ENCODE data around the gene STC2. TPM values are rescaled to one million over a fixed set of nuclear protein-coding genes. Genes with fewer than 3 reads are reported as not detected.

STC2 gene
- total RNA-seq, 2 donors from 2014 or later = 9.9 to 35.0 TPM

GRCh38 chr5:173281910-173282309 is 46.3 kb downstream of the STC2 start:
- TF ChIP-seq, protein P1, sequence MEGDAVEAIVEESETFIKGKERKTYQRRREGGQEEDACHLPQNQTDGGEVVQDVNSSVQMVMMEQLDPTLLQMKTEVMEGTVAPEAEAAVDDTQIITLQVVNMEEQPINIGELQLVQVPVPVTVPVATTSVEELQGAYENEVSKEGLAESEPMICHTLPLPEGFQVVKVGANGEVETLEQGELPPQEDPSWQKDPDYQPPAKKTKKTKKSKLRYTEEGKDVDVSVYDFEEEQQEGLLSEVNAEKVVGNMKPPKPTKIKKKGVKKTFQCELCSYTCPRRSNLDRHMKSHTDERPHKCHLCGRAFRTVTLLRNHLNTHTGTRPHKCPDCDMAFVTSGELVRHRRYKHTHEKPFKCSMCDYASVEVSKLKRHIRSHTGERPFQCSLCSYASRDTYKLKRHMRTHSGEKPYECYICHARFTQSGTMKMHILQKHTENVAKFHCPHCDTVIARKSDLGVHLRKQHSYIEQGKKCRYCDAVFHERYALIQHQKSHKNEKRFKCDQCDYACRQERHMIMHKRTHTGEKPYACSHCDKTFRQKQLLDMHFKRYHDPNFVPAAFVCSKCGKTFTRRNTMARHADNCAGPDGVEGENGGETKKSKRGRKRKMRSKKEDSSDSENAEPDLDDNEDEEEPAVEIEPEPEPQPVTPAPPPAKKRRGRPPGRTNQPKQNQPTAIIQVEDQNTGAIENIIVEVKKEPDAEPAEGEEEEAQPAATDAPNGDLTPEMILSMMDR (IDR thresholded peaks at IDR 0.05) = no peak
- no peak for TF ChIP-seq POLR2A (IDR thresholded peaks at IDR 0.05)
- H3K4me1 ChIP-seq = peaks cover 10% of the 10 kb centered on the region
- no peak for ATAC-seq
- no peak overlapping the region for H3K4me3 ChIP-seq
- DNase-seq = no peak
- 14 to 18% methylated on average over 6 of the region's 6 CpGs for WGBS, 2 donors
- H3K9me3 ChIP-seq = no peaks in the 10 kb centered on the region
- H3K27me3 ChIP-seq = no peaks in the 10 kb centered on the region
- H3K36me3 ChIP-seq (replicated peaks in 1 of 2; ENCODE audit: insufficient read depth in 1 of 2, low read depth in 2 of 2) = no peaks in the 10 kb centered on the region
- intact Hi-C loops (cut with DNase I) = no loop called here
- no peak overlapping the region for H3K27ac ChIP-seq

DNA sequence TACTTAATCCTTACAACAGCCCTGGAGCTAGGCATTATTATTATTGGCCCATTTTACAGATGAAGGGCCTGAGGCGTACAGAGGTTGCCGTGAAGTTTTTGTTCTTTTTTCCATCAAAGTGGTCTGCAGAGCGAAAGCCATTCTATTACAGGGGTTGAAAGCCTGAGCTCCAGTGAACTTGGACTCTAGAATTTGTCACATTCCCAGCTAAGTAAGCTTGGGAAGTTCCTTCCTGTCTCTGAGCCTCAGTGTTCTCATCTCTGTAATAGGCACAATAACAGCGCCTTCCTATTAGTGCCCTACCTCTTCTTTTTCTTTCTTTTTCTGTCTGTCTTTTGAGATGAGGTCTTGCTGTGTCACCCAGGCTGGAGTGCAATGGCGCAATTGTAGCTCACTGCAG is 49.0 kb downstream of the STC2 start:
- DNase-seq (no peak), ATAC-seq (no peak)
- H3K36me3 ChIP-seq (replicated peaks in 1 of 2; ENCODE audit: insufficient read depth in 1 of 2, low read depth in 2 of 2) = no peaks in the 10 kb centered on the region
- H3K9me3 ChIP-seq = no peaks in the 10 kb centered on the region
- 88 to 91% methylated on average over 5 of the region's 5 CpGs for WGBS, 2 donors
- no peak for TF ChIP-seq POLR2A (IDR thresholded peaks at IDR 0.05)
- TF ChIP-seq, protein P1 (IDR thresholded peaks at IDR 0.05) = no peak
- H3K27me3 ChIP-seq = no peaks in the 10 kb centered on the region
- intact Hi-C loops (cut with DNase I) = no loop called here
- no peak overlapping the region for H3K4me3 ChIP-seq
- no peak overlapping the region for H3K27ac ChIP-seq
- peaks cover 10% of the 10 kb centered on the region for H3K4me1 ChIP-seq

DNA sequence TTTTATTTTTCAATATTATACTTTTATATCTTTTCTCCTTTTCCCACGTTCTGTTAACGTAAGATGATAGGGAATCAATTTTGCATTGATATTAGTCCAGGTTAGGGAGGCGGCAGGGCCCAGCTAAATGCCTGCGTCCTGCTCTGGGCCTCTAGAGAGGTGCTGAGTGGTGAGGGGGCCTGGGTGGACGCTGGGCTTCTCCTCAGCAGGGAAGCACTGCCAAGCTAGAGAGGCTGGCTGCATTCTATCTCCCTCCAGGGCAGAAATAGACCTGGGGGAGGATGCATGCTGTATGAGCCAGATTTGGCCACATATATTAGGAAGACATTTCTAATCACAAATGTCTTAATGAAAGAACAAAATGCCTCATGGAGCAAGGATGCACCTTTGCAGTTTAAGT is 49.6 kb downstream of the STC2 start:
- no peak for TF ChIP-seq POLR2A (IDR thresholded peaks at IDR 0.05)
- TF ChIP-seq, protein P1 (IDR thresholded peaks at IDR 0.05) = no peak
- H3K4me3 ChIP-seq = no peak overlapping the region
- intact Hi-C loops (cut with DNase I) = no loop called here
- H3K36me3 ChIP-seq (replicated peaks in 1 of 2; ENCODE audit: insufficient read depth in 1 of 2, low read depth in 2 of 2) = no peaks in the 10 kb centered on the region
- no peaks in the 10 kb centered on the region for H3K9me3 ChIP-seq
- DNase-seq (no peak), ATAC-seq (no peak)
- WGBS, 2 donors = 65 to 74% methylated on average over 5 of the region's 5 CpGs
- H3K4me1 ChIP-seq = peaks cover 4% of the 10 kb centered on the region
- no peak overlapping the region for H3K27ac ChIP-seq
- H3K27me3 ChIP-seq = no peaks in the 10 kb centered on the region

DNA sequence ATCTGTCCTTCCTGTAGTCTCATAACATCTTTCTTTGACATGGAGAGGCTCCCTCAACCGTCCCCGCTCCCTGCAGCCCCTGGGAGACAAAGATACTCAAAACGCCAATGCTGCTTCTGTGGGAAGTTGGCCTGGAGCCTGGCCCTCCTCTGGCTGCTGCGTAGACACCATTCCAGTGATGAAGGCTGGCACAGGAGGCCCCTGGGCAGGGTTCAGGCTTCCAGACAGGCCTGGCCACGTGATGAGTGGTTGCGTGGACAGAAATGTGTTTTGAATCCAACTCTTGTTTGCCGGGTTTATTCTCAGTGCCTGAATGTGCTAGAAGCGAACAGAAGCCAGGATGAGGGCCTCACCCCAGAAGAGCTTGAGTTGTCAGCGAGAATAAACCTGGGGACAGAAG is 50.0 kb downstream of the STC2 start:
- Histone ChIP-seq H3K36me3 (replicated peaks in 1 of 2; ENCODE audit: insufficient read depth in 1 of 2, low read depth in 2 of 2) (no peaks in the 10 kb centered on the region), H3K4me3 (no peak overlapping the region), H3K27ac (no peak overlapping the region), H3K27me3 (no peaks in the 10 kb centered on the region), H3K4me1 (no peaks in the 10 kb centered on the region), H3K9me3 (no peaks in the 10 kb centered on the region)
- intact Hi-C loops (cut with DNase I) = no loop called here
- TF ChIP-seq, protein P1 (IDR thresholded peaks at IDR 0.05) = no peak
- TF ChIP-seq POLR2A (IDR thresholded peaks at IDR 0.05) = no peak
- ATAC-seq (no peak), DNase-seq (no peak)
- WGBS, 2 donors = 66 to 67% methylated on average over 9 of the region's 9 CpGs

DNA sequence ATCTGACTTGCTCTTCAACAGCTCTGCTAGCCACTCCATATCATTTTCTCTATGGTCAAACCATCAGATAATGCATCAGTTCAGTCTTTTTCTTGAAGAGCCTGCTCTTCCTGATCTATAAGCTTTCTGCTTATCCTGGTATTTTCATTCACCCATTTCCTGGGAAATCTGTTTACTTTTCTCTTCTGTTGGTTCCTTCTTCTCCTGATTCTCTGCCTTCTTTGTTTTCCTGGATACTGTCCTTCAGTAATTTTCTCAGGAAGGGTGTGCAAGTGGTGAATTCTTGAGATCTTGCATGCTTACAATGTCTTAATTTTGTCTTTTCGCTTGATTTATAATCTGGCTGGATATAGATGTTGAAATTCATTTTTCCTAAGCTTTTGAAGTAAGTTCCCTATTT is 53.4 kb downstream of the STC2 start:
- no peak overlapping the region for H3K27ac ChIP-seq
- no peak overlapping the region for H3K4me3 ChIP-seq
- no peaks in the 10 kb centered on the region for H3K4me1 ChIP-seq
- 70 to 92% methylated on average over 1 of the region's 1 CpG for WGBS, 2 donors
- H3K27me3 ChIP-seq = no peaks in the 10 kb centered on the region
- intact Hi-C loops (cut with DNase I) = no loop called here
- no peaks in the 10 kb centered on the region for H3K36me3 ChIP-seq (replicated peaks in 1 of 2; ENCODE audit: insufficient read depth in 1 of 2, low read depth in 2 of 2)
- no peak for TF ChIP-seq POLR2A (IDR thresholded peaks at IDR 0.05)
- TF ChIP-seq, protein P1 (IDR thresholded peaks at IDR 0.05) = no peak
- DNase-seq = no peak
- no peak for ATAC-seq
- H3K9me3 ChIP-seq = no peaks in the 10 kb centered on the region
